T follicular helper cell (primary cell): ENCODE data around the gene CEP44.
A peak's percentile ranks its signal among the peaks of the same experiment; 100 is the strongest.
"Not testable (repeated sequence)": the region's sequence is repeated elsewhere in the genome, so short reads cannot be mapped to it uniquely, and the experiment has no call there.

Experiments
- DNase-seq: peaks from one replicate; pipeline ENCODE4 v3.0.0-alpha.2; 2020; ENCODE audit warnings: low read depth

Gene CEP44

DNA sequence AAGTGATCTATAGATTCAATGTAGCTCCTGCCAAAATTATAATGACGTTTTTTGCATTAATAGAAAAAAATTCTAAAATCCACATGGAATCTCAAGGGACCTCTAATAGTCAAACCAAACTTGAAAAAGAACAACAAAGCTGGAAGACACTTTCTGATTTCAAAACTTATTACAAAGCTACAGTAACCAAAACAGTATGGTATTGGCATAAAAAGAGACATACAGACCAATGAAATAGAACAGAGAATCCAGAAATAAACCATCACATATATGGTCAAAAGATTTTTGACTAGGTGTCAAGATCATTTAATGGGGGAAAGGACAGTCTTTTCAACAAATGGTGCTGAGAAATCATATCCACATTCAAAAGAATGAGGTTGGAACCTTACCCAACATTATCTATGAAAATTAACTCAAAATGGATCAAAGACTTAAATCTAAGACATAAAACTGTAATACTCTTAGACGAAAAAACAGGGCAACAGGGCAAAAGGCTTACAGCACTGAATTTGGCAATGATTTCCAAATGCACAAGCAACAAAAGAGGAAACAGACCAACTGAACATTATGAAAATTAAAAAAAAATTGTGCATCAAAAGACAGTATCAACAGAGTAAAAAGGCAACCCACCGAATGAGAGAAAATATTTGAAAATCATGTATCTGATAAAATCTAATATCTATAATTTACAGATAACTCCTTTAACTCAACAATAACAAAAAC lies 4.1 kb upstream of the CEP44 start:
- DNase-seq, result no peak

DNA sequence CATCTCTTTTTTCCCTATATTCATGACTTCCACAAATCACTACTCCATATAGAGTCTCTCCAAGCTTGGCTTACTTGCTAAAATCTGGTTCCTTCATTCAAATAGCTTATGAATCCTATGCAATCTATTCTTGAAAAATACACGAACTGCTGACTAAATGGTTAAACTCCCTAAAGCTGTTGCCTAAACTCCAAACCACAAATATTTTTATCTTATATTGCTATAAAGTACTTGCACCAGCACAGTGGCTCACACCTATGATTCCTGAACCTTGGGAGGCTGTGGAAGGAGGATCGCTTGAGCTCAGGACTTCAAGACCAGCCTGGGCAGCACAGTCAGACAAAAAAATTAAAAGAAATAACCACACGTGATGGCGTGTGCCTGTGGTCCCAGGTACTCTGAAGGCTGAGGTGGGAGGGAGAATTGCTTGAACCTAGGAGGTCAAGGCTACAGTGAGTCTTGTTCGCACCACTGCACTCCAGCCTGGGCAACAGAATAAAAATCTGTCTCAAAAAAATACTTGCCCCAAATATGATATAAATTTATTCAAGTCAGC lies 2.5 kb upstream of the CEP44 start:
- no peak for DNase-seq

DNA sequence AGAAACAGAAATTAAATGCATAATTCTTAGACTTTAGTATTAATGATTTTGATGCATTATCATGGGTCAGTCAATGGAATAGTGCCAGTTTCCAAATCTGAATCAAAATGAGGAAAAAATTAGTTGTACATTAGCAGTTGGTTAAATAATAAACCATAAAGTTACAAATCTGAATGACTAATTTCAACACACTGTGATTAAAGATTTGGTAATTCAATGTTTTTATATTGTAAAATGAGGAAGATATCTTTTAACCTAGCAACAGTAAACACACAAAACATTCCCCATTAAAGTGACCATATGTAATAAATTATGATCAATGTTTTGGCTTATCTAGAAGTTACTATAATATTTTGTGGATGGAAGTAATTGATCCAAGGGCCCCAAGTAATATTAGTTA lies 1.8 kb upstream of the CEP44 start:
- DNase-seq, result no peak

DNA sequence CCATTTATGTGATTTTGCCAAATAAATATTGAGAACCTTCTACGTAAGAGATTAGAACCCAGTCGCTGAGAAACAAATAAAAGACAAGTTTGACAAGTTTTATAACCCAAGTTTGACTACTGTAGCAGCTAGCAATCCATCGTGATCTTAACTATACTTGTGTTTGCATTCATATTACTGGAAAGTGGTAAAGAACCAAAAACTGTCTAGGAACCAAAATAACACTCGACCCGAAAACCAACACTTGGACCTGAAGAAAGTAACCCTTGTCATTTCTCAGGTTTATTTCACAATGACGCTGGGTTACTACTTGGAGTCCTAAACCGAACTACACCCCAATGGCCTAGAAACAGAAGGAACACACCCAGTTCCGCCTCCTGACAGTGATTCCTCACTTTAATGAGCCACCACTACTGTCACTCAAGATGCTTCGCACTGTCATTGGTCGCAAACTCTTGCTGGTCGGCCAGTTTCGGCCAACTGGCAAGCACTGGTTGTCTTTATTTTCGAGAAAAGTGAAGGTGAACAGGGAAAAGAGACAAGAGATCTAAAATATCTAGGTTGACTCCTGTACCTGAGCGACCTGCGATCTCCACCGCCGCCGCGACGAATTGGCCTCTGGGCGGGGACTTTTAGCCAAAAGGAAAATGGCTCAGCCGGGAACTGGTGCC lies 740 bp upstream of the CEP44 start:
- DNase-seq, result peak; percentile 76

DNA sequence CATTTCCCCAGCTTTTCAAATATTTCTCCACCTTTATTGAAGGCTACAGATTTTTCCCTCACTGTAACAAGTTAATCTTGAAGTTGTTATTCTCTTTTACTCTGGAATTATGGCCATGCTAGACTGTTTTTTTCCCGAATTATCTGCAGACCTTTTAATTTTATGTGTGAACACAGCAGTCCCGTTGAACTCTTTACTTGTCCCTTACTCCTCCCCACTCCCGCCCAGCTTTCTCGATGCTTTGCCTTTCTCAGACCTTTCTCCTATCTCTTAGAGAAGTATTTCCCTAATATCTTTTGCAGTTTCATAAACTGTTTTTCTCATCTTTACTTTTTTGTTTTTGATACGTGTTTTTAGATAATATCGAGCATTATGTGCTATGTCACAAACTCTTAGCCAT lies 776 bp downstream of the CEP44 start:
- no peak for DNase-seq

DNA sequence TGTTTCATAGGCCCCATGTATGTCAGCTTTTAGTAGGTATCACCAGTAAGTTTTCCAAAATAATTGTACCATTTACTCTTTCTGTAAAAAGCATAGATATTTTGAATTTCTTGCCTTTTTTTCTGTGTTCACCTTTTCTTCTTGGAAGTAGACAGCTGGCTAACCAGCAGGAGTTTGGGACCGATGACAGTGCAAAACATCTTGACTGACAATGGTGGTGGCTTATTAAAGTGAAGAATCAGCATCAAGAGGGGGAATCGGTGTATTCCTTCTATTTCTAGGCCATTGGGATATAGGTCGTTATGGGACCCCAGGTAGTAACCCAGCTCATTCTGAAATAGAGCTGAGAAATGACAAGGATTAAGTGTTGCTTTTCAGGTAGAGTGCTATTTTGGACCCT lies 3.2 kb downstream of the CEP44 start:
- no peak for DNase-seq

DNA sequence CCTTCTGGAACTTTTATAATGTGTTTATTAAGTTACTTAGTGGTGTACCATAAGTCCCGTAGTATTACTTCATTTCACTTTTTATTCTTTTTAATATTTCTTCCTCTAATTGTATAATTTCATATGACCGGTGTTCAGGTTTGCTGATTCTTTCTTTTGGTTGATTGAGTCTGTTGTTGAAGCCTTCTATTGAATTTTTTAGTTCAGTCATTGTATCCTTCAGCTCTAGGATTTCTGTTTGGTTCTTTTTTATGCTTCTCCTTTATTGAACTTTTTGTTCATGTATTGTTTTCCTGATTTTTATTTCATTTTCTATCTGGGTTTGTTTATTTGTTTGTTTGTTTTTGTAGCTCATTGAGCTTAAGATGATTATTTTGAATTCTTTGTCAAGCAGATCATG lies 8.8 kb downstream of the CEP44 start:
- no peak for DNase-seq

DNA sequence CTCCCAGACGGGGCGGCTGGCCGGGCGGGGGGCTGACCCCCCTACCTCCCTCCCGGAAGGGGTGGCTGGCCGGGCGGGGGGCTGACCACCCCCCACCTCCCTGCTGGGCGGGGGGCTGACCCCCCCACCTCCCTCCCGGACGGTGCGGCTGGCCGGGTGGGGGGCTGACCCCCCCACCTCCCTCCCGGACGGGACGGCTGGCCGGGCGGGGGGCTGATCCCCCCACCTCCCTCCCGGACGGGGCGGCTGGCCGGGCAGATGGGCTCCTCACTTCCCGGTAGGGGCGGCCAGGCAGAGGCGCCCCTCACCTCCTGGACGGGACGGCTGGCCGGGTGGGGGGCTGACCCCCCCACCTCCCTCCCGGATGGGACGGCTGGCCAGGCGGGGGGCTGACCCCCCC lies 10.9 kb downstream of the CEP44 start:
- DNase-seq, result not testable (repeated sequence)

DNA sequence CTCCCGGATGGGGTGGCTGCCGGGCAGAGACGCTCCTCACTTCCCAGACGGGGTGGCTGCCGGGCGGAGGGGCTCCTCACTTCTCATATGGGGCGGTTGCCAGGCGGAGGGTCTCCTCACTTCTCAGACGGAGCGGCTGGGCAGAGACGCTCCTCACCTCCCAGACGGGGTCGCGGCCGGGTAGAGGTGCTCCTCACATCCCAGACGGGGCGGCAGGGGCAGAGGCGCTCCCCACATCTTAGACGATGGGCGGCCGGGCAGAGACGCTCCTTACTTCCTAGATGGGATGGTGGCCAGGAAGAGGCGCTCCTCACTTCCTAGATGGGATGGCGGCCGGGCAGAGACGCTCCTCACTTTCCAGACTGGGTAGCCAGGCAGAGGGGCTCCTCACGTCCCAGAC lies 11.4 kb downstream of the CEP44 start:
- DNase-seq, result not testable (repeated sequence)

DNA sequence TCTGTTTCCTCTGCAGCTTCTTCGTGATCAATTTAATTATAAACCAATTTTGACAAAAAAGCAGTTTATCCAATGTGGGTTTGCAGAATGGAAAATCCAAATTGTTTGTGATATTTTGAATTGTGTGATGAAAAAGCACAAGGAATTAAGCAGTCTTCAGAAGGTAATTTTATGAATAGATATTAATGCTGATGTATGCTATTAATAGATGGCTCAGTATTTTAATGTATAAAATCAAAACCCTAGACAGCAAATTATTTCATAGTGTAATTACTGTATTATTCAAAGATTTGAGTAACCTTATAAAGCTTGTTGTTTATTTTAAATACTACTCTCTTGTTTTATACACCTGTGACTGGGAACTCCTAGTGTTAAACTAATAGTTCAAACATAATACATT lies 20.0 kb downstream of the CEP44 start:
- DNase-seq, result no peak

DNA sequence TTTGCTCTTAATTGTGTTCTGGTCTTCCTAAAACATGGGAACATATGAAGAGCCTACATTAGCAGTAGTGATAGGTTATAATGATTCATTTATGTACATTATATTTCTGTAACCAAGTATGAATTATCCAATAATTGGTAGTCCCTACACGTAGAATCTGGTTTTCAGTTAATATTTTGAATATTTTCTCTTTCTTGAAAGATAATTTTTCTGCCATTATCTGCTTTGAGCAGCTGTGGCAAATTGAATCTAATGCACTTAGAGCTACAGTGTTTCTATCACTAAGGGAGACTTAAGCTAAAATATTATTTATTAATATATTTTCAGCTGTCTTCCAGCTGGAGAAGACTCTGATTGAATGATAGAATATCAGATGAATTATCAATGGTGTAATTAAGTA lies 21.0 kb downstream of the CEP44 start:
- DNase-seq, result no peak

DNA sequence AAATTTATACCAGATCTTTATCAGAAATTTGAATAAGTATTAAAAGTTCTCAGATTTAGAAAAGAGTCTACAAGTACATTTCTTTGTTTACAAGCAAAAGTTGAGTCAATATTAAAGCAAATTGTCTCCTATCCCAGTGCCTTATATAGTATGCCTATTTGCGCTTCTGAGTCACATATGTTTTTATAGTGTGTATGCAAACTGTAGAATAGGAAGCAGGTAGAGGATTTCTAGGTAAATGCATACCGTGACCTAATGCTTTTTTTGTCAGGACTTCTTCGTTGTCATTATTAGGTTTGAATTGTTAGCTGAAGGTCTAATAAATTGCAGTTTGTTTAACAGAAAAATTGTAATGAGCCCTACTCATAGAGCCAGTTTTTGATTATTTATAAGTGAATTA lies 22.2 kb downstream of the CEP44 start:
- no peak for DNase-seq

DNA sequence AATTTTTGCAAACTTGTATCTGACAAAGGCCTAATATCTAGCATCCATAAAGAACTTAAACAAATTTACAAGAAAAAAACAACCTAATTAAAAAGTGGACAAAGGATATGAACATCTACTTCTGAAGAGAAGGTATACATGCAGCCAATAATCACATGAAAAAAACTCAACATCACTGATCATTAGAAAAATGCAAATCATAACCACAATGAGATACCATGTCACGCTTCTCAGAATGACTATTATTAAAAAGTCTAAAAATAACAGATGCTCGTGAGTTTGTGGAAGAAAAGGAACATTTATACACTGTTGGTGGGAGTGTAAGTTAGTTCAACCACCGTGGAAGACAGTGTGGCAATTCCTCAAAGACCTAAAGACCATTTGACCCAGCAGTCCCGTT lies 24.0 kb downstream of the CEP44 start:
- no peak for DNase-seq

DNA sequence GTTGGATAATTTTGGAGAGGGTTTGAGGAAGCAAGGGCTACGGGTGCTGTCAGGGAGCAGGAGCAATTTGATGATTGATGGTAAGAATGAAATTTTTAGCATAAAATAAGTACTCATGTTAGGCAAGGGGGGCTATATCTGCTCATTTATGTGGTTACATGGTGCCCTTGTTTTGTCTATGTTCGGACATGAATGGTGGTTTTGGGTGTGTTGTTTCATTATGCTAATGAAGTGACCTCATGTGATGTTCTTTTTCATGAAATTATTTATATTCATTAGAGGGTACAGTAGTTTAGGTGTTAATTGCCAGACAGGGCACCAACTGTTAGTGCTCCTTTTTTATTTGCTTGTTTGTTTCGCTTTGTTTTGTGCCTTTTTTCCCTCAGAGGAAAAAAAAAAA lies 29.3 kb downstream of the CEP44 start:
- no peak for DNase-seq

DNA sequence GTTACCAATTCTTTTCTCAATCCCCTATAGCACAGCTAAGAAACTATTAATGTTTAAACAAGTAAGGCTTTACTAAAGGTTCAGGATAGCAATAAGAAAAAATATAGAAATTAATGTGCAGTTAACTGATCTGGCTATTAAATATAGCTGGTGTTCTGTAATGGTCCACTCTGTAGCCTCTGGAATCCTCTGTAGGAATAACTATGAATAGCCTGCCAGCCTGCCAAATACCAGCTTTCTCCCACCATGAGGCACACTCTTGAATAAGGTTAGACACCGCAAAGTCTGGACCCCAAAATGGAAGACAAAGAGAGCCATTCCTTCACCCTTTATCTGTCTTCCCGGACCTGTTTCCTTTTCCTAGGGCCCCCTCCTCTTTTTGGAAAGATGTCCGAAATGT lies 30.6 kb downstream of the CEP44 start:
- DNase-seq, result no peak

DNA sequence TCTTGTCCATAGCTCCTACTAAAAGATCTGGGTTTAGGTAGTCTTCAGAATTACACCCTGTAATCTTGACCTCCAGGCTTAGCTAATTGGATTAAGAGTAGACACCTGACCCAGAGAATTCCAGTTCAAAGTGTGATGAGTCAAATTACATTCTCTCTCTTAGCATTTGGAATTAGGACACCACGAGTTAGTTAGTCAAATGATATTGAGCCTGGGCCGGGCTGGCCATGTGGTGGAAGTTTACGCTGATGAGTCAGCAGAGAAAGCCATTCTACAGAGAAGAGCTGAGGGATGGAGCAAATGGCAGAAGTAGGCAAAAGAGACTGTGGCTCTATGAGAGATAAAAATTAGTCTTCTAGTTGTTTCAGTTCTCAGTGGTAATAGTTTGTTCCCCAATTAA lies 31.1 kb downstream of the CEP44 start:
- no peak for DNase-seq

DNA sequence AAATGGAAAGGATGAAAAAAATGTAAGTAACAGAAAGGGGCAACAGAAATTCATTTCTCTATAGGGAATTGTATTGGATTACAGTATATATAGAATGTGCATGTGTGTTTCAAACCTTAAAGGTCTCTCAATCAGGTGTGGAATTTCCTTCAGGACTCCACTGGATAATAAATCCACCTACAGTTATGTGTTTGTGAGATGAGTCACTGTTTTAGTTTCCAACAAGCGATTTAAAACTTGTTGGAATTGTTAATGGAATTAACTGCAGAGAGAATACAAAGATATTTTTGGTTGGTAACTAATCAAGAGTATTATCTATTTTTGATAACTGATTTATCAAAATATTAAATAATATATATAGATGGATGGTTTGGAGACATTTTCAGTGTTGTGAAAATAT lies 32.8 kb downstream of the CEP44 start:
- DNase-seq, result no peak

DNA sequence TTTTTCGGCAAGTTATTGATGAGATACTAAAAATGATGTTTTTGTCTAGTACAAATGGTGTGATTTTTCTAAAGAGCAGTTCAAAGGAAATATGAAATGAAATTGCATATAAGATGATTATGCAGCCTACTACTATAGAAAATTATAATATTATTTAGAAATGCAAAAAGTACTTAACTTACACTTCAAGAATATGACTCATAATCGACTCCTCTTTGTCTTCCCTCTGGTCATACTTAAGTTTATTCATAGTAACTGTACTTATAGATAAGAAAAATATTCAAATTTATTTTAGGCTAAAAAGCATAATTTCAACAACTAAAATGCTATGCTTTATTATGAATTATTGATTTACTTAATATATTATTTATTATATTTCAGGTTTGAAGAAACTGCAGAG lies 33.2 kb downstream of the CEP44 start:
- no peak for DNase-seq

DNA sequence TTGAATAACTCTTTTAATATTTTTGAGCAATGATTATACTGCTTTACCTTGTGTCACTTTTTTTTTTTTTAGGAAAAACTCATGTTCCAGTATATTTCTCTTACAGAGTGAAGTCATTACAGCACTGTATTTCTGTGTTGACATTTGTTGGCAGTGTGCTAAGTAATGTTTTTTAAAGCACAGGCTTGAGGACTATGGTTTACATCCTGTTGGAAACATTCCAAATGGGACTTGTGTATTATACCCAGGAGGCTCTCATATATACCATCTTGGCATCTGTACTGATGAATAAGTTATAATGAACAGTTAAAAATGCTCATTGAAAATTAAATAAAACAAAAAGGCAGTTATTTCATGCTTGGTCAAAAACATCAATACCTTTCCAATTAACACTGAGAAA lies 33.8 kb downstream of the CEP44 start:
- DNase-seq, result no peak

DNA sequence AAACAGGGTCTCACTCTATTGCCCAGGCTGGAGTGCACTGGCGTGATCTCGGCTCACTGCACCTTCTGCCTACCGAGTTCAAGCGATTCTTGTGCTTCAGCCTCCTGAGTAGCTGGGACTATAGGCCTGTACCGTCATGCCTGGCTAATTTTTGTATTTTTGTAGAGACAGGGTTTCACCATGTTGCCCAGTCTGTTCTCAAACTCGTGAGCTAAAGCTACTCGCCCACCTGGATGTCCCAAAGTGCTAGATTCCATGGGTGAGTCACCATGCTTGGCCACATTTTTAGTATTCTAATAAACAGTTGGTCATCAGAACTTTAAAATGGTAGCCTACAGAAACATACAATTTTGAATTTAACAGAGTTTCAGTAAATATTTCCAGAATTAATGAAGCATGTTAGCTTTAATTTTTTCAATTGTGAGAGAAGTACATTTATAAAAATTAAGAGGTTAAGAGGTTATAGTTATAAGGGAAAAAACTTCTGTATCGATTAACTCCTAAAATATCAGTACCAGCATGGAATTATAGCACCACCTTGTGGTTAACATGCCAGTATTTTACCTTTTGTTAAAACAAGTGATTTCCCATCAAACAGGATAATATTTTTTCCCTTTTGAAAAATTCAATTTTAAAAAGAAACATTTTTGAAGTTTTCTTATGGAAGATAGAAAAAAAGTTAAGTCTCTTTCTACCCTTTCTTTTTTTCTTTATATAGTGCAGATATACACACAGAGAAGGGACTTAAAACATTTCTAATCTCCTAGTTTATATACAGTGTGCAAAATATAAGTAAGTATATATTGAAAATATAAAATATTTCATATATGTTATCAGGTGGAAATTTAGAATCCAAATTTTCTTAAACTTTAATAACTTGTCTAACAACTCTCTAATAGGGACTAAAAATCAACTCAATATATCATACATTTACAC lies 35.4 kb downstream of the CEP44 start:
- no peak for DNase-seq

DNA sequence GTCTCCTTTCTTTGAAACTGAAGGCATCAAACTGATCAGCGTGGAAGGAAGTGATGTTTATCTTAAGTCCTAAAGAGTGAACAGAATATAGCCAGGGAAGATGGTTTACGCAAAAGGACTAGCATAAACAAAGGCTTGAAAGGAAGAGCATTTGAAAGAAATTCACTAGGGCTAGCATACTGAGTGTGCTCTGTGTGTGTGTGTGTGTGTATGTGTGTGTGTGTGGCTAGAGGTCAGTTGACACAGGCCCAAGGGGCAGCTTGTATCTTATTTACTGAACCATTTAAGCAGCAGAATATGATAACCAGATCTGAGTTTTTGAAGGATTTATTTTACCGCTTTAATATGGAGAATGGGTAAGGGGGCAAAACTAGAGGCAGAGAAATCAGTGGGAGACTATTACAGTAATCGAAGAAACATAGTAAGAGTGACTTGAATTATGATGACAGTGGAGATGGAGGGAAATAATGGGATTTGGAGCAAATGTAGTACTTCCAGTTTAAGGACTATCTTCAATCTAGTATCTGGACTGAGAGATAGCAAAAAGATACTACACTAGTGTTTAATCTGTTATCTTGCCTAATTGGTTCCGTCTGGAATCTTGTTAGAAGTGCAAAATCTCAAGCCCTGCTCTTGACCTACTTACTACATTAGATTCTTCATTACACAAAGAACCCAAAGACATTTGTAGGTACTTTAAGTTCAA lies 36.9 kb downstream of the CEP44 start:
- DNase-seq, result no peak

DNA sequence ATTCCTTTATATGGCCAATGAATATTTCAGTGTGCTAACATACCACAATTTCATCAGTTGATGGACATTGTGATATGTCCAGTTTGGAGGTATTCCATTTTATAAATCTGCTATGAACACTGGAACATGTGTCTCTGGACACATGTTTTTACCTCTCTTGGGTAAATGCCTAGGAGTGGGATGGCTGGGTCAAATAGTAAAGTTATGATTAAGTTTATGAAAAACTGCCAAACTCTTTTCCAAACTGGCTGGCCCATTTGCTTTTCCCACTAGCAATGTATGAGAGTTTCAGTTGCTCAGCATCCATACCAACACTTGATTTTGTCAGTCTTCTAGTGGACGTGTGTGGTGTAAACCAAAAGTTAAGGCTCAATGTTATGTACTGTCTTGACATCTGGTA lies 40.5 kb downstream of the CEP44 start:
- DNase-seq, result no peak
